Stimulated activated CD8-positive, alpha-beta memory T cell treated with anti-CD3 and anti-CD28 coated beads, Interleukin-4, amount 100 ng/mL, for 4 hours (primary cell): Measurements from ENCODE around the gene PIK3CB.
"Not testable (repeated sequence)": the region's sequence is repeated elsewhere in the genome, so short reads cannot be mapped to it uniquely, and the experiment has no call there.

Source experiments
- DNase-seq, 2 donors: peaks; one replicate each; pipeline ENCODE4 v3.0.0-alpha.2; 2020; ENCODE audit warnings: low read depth in 2 of 2, low spot score in 1 of 2

Gene PIK3CB

DNA sequence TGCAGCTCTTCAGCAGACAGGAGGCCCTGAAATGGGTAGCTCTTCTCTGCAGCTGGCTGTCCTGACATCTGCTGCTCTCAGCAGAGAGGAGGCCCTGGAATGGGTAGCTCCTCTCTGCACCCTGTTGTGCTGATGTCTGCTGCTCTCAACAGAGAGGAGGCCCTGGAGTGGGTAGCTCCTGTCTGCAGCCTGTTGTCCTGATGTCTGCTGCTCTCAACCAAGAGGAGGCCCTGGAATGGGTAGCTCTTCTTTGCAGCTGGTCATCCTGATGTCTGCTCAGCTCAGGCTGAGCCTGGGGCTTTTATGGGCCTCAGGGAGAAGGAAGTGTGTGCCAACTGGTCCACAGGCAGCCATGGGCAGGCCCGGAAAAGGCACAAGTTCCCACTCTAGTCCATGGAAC is 66.6 kb downstream of the PIK3CB start:
- no peak for DNase-seq

DNA sequence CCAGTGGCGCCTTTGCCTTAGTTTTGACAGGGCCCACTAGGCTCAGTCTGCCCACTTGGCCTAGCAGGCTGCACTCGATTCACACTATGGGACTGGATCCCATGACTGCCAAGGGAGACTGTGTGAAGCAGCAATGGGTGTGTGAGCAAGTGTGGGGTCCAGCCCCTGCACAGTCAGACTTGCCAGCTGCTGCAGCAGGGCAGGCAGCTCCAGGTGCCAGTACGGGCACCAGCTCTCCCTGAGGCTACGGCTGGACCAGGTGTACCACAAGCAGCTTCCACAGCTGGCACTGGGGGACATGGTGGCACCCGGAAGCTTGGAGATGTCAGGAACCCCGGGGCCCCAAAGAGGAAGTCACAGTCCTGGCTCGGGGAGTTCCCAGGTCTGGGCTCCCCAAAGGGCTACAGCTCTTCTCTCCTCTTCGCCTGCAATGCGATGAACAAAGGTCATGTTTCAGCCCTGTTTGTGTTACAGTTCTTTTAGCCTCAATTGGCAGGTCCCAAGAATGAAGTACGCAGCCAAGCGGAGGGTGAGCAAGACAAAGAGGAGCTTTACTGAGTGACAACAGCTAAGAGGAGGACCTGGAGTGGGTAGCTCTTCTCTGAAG is 67.1 kb downstream of the PIK3CB start:
- DNase-seq: no peak

DNA sequence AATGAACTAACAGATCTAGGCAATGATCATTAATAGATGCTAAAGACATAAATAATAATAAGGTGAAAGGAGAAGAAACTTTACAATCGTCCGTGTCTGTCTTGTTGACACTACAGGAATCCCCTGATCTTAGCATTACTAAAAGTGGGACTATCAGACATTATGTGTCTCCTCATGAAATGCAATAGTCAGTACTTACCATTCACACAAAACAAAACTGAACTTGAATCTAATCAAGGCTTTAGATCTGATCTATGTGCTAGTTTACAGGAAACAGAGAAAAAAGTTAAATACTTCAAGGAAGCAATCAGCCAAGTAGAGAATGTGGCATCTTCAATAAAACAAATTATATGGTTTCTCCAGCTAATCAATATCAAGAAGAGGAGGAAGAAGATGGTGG is 73.7 kb downstream of the PIK3CB start:
- DNase-seq: no peak

DNA sequence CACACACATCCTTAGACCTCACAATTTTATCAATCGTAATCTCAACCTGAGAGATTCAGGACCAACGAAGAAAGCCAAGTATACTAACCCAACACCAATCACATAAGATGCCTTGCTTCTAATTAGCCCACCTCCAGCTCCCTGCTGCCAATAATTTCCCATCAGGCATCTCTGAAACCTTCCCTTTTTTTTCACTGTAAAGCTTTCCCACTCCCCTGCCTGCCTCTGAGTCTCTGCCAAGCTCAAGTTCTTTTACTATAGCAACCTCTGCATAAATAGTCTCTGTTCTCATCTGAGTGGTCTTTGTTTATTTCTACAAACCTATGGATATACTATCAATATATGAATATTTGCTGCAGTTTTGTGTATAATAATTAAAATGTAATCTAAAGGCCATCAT is 86.5 kb downstream of the PIK3CB start:
- no peak for DNase-seq

DNA sequence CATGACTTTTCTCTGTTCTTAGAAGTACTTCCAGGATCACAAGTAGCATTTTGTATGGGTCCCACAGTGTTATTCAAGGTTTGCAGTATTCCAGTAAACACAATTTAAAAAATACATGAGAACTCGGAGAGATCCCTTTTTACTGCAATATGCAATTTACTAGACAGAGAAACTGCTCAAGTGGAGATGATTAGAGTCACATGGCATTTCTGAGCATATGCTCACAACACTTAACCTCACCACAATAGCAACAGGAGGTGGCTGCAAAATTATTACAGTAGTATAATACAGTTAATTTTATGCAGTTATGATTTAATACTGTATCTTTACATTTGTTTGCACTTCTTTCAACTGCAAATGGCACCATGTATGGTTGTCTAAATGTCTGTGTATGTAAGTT is 87.5 kb downstream of the PIK3CB start:
- DNase-seq: no peak

DNA sequence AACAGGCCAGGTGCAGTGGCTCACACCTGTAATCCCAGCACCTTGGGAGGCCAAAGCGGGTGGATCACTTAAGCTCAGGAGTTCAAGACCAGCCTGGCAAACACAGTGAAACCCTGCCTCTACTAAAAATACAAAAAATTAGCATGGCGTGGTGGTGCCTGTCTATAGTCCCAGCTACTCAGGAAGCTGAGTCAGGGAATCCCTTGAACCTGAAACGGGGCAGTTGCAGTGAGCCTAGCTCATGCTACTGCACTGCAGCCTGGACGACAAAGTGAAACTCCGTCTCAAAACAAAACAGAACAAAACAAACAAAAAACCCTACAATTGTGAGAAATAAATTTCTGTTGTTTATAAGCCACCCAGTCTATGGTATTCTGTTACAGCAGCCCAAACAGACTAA is 94.7 kb downstream of the PIK3CB start:
- DNase-seq: no peak

DNA sequence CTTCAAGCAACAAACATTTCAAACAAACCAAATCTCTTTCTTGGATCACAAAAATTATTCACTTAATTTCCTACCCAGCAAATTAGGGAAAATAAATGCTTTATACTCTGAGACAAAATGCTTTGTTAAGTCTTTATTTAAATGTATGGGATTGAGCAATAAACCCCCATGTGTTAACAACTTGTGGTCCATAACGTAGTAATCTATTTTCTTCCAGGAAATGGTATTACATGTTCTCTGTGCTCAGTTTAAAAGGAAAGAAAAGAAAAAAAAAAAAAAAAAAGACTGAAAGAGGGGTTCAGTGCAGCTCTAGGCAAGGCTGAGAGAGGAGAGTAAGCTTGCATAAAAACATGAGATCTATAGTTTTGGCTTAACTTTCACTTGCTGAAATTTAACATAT is 102.3 kb downstream of the PIK3CB start:
- no peak for DNase-seq

DNA sequence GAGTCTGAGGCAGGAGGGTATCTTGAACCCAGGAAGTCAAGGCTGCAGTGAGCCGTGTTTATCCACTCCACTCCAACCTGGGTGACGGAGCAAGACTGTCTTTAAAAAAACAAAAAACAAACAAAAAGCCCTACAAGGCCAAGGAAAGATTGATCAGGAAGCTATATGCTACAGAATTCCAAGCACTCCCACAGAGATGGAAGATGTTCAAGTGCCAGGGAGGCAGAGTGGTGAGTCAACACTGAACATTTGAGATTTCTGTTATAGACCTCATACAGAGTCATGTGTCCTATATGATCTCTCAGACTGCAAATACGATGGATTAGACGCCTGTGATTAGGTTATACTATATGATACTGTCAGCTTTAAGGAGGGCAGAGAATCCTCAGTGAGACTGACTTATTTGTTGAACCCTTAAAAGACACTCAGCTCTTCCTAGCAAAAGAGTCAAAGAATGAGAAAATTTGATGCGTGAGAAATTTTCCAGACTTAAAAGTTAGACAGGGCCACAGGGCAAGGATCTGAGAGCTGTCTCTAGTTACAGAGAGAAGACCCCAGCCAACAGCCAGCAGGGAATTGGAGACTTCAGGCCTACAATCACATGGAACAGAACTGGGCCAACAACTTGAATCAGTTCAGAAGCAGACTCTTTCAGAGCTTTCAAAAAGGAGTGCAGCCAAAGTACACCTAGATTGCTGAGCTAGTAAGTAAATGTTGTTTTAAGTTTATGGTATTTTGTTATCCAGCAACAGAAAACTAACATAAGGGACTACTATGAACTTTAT is 107.6 kb downstream of the PIK3CB start:
- DNase-seq: no peak

DNA sequence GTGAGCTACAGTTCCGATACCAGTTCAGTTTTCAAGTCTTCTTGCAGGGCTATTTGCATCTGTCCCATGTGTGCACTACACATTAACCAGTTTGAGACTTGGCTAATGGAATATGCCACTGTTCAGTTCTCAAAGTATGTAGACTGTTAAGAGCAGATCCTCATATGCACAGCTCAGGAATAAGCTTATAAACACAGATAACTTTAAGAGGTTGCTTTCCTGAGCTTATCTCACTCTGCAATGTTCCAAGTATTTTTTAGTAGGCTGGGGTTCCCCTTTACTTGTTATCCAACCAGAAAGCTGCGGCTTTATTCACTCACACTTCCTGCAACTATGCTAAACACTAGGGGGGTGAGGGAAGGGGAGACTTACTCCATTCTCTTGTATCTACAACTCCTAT is 108.7 kb downstream of the PIK3CB start:
- not testable (repeated sequence) for DNase-seq

DNA sequence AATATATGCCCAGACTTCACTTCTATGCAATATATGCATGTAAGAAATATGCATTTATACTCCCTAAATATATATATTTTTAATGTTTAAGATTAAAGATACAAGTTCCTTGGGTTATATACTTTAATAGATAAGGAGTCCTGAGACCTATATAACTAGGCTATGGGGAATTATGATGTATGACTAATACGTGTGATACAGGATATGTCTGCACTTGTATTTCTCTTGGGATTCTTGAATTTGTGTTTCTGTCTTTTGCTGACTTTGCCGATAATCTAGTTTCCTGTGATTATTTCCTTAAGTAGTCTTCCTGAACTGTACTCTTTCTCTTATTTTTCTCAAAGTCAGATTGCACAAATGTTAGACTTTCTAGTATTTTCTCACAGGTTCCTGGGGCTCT is 109.6 kb downstream of the PIK3CB start:
- DNase-seq: no peak

DNA sequence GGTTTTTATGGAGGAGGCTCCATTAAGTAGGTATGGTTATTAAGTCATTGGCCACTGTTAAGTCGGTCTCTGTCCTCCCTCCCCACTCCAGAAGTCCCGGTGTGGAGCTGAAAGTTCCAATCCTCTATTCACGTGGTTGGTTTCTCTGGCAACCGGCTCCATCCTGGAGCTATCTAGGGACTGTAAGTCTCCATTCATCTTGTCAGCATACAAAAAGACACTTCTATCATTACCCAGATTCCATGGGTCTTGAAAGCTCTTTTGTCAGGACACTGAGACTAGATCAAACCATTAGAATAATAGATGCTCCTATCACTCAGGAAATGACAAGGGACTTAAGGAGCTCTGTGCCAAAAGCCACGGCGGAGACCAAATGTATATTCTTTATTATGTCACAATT is 110.3 kb downstream of the PIK3CB start:
- no peak for DNase-seq

DNA sequence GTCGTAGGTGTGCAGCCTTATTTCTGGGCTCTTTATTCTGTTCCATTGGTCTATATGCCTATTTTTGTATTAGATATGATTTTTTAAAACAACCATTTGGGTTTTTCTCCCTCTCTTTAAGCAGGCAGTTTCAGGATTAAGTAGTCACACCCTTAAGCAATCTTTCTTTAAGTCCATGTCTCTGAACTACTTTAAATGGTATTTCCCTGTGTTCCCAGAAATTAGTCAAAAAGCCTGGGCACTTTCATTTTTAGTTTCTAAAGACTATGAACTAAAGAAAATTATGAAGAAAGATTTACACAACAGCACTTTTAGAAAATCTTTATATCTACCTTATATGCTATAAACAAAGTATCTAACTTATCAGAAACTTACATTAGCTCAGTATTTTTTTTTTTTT is 115.9 kb downstream of the PIK3CB start:
- no peak for DNase-seq

DNA sequence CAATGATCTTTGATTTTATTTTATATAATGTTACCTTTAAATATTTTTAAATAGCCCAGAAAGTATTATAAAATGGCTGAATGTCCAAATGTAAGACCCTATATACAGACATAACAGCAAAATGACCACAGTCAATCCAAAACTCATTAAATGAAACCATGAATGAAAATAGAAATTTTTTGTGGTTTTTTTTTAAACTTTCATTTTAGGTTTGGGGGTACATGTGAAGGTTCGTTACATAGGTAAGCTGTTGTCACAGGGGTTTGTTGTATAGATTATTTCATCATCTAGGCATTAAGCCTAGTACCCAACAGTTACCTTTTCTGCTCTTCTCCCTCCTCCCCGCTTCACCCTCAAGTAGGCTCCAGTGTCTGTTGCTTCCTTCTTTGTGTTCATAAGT is 117.4 kb downstream of the PIK3CB start:
- DNase-seq: no peak

DNA sequence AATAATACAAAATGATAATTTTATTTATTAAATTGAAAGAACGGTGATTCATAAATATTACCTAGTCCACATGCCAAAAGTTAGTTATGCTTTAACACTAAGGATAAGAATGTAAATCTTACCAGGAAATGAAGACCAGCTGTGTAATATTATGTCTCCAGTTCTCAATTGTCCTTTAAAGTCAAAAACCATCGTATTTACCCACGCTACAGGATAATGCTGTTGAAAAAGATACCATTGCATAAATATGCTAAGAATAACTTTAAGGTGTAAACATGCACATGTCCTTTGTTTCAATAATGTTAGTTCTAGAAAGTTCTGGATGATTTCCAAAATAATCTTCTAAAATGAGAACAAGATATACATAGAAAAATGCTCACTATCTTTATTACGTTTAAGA is 122.6 kb downstream of the PIK3CB start:
- DNase-seq: no peak

DNA sequence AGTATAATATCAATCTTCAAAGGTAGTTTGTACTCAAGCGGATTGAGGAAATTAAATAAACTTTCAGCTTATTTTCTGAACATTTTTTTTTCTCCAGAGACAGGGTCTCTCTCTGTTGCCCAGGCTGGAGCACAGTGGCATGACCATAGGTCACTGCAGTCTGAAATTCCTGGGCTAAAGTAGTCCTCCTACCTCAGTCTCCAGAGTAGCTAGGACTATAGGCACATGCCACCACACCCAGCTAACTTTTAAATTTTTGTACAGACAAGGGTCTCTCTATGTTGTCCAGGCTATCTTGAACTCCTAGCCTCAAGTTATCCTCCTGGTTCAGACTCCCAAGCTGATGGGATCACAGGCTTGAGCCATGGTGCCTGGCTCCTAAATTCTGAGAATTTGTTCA is 129.1 kb downstream of the PIK3CB start:
- no peak for DNase-seq

DNA sequence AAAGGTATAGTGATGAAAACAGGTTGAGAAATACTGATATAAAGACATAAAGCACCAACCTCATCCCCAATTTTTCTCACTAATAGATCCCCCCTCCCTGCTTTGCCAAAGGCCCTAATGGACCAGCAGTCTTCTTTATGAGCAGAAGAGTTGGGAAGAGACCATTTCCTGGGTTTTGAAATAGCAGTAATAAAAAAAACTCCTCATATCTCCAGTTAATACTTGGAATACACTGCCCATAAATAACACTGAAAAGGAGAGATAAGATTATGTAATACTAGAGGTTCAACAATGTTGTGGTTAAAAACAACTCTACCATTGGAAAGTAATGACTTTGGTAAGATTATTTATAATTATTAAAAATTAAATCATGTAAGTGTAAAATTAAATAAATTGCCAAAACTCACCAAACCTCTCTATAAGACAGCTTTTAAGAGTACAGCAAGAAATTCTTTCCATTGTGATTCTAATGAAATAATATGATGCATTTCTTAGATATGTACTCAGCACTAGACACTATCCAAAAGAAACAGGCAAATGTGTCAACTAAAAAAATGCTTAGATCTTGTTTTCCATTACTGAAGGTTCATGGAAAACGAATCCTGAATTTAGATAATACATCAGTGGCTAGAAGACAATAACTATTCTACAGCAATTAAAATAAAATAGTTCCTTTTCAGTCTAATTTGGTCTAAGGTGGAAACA is 137.9 kb downstream of the PIK3CB start:
- no peak for DNase-seq

DNA sequence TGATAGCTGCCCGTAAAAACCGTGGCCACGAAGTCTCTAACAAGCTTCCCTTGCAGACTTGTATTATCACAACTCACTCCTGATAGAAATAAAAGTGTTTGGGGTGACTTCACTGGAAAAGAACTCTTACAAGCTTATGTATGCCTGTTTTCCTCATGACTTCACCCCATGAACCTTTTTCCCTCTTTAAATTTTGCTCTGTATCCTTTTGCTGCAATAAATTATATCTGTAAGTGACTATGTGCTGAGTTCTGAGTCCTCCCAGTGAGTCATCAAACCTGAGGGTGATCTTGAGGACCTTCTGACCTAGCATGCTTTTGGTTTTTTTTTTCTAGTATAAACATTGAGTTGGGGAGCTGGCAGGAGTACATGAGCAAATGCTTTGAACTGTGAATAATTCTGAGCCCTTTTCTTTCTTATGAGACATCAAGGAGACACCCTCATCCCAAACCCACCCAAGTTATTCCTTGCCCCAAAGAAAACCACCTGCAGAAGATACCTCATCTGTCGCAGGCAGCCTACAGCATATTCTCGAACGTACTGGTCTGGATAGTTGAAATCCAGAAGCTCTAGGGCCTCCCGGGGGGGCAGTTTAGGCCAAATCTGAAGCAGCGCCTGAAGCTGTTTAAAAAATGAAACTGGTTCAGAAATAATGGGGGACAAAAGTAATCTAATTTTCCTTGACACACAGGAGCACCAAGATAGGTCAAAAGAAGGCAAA is 140.3 kb downstream of the PIK3CB start:
- no peak for DNase-seq

DNA sequence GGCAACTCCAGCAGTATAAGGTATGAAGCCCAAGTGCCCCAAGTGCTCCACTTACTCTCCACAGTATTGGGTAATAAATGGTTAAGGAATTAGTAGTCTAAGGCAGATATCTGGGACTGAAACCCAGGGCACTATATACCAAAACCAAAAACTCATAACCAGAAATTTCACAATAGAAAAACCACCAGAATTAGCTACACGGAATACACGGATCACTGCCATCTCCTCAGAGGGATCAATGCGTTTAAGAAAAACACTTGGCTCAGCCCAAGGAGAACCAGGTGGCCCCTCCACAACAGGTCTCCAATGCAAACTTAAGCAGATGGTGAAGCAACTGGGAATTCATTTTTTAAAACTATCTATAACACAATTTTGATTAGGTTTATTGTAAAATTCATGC is 142.6 kb downstream of the PIK3CB start:
- no peak for DNase-seq

DNA sequence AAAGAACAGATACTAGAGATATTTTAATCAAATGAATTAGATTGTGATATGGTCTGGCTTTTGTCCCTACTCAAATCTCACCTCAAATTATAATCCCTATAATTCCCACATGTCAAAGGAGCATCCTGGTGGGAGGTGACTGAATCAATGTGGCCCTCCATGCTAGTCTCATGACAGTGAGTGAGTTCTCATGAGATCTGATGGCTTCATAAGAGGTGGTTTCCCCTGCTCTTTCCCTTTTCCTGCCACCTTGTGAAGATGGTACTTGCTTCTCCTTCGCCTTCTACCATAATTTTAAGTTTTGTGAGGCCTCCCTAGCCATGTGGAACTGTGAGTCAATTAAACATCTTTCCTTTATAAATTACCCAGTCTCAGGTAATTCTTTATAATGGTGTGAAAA is 143.4 kb downstream of the PIK3CB start:
- no peak for DNase-seq

DNA sequence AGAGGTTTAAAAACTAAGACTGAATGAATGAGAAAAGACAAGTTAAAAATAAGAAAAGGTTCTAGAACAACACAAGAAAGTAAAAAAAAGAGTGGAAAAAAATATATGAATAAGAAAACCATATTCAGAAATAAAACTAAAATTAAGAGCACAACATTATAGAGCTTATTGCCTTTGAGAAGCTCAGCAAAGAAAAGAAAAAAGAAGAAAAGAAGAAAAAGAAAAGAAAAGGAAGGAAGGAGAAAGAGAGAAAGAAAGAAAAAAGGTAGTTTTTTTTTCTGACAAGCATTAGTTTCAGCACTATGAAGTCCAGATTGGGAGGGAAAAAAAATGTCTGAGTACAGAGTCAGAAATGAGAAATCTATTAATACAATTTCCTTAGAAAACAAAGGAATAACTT is 144.7 kb downstream of the PIK3CB start:
- no peak for DNase-seq

DNA sequence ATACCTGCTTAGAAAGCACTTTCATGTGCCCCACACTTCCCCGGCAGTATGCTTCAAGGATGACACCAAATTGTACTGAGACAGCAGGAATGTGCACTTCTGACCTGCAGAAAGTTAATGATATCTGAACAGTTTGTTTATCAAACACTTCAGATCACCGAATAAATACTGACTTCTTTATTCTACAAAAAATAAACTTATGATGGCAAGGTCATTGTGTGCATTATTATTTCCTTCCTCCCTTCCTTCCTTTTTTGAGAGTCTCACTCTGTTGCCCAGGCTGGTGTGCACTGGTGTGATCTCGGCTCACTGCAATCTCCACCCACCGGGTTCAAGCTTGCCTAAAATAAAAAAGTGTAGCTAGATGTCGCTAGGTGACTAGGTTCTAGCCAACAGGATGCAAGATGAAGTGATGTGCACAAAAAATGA is 145.8 kb downstream of the PIK3CB start:
- no peak for DNase-seq

DNA sequence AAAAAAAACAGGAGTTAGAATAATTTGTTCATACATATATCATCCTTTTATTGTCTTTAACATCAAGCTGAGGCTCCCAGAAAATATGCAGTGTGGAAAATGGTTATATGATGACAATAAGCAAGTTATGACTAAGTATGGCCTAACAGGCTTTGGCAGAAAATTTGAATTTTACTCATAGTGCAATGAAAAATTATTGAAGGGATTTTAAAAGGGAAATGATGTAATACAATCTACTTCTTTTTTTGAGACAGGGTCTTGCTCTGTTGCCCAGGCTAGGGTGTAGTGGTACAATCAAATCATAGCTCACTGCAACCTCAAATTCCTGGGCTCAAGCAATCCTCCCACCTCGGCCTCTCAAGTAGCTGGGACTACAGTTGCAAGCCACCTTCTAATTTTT is 147.5 kb downstream of the PIK3CB start:
- DNase-seq: no peak
